Measurements from ENCODE around the gene CAMK1D.

- TF ChIP-seq POLR2A (IDR thresholded peaks at IDR 0.05) (no peak), CTCF (IDR thresholded peaks at IDR 0.05) (no peak)
Observed at GRCh38 chr10:12501324-12501723, 152.0 kb downstream of the CAMK1D start.
